Urinary bladder (tissue), 4 donors: ENCODE results near the gene FSIP2. TPM values are rescaled to one million over a fixed set of nuclear protein-coding genes. Genes with fewer than 3 reads are reported as not detected.

Experiments used
- DNase-seq: peaks from one replicate; pipeline ENCODE4 v3.0.0-alpha.2; 2015; ENCODE audit errors: extremely low spot score
- H3K27ac ChIP-seq: one replicate; pipeline ENCODE4 v1.5.1; 2013; ENCODE audit warnings: low read depth, mild to moderate bottlenecking, moderate library complexity
- H3K36me3 ChIP-seq: one replicate; pipeline ENCODE4 v1.6.1; 2013; ENCODE audit warnings: mild to moderate bottlenecking, moderate library complexity; ENCODE audit not compliant: insufficient read depth
- H3K4me1 ChIP-seq: one replicate; pipeline ENCODE4 v1.6.1; 2013; ENCODE audit warnings: mild to moderate bottlenecking, moderate library complexity; ENCODE audit not compliant: insufficient read depth
- H3K4me3 ChIP-seq: one replicate; pipeline ENCODE4 v1.5.1; 2013; ENCODE audit warnings: low read depth, low read length
- WGBS: extraction: QIAGEN DNeasy Blood & Tissue Kit; methylation state at CpG from one replicate; pipeline ENCODE4 v1.1.7; 2013; 5-methylcytosine and 5-hydroxymethylcytosine counted together
- polyA plus RNA-seq: library from polyadenylated mRNA; stranded (reverse); fragments of 200-250 nt; gene quantifications from one replicate; pipeline ENCODE4 v1.2.3, GENCODE V29; 2013
- total RNA-seq: library from RNA; depleted of rRNA; stranded (reverse); fragments of >200 nt; gene quantifications from one replicate; pipeline ENCODE4 v1.2.3, GENCODE V29; 2014
- donor health status: healthy with polysubstance abuse.
- donor health status: healthy.

Gene FSIP2
- total and polyA plus RNA-seq, 2 donors: 0.52 to 13.9 TPM

DNA sequence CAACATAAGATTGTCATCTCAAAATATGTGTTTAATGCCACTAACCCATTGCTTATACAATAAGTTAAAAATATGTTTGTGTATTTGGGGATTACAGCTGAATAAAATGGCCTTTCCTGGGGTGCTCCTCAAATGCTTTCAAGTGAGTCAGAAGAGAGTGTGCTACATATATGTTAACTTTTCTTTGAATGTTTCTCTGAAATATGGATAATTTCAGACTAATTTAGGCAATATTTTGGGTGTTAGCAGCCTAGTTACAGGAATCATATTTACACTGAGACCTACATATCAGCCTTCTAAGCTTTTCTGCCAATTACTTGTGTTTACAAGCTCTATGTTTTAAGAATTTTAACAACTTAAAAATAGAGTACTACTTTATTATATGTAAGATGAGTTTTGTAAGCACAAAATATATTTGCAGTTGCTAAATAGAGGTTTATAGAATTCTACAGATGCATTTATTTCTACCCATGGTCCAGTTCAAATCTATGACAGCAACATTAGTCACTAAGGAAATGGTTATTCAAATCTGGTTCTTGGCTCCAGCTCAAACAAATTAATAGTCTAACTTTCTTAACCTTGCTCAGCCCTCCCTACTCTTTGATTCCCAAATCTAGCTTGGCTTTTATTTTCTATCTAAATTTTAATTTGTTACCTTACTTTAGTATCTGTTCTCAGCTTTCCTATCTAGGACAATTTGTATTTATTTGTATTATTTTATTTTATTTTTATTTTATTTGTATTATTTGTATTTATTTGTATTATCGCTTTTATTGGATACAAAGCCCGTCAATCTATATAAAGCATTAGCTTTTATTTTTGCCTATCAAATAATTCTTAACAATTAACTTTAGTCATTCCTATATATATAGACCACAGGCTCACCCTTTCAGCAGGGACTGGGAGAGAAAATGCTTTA lies 48.9 kb downstream of the FSIP2 start:
- Histone ChIP-seq H3K4me3 (no peak overlapping the region), H3K4me1 (no peaks in the 10 kb centered on the region), H3K36me3 (peaks cover 2% of the 10 kb centered on the region), H3K27ac (no peak overlapping the region)
- DNase-seq: no peak
- 95% methylated on average over 2 of the region's 2 CpGs for WGBS

- Histone ChIP-seq H3K4me1 (no peaks in the 10 kb centered on the region), H3K4me3 (no peak overlapping the region), H3K36me3 (peaks cover 2% of the 10 kb centered on the region), H3K27ac (no peak overlapping the region)
- DNase-seq: no peak
- WGBS: 93% methylated on average over 2 of the region's 2 CpGs
Observed at GRCh38 chr2:185790361-185790760, 51.8 kb downstream of the FSIP2 start.

- DNase-seq: no peak
- Histone ChIP-seq H3K36me3 (no peaks in the 10 kb centered on the region), H3K27ac (no peak overlapping the region), H3K4me3 (no peak overlapping the region), H3K4me1 (no peaks in the 10 kb centered on the region)
- 62% methylated on average over 7 of the region's 7 CpGs for WGBS
Observed at GRCh38 chr2:185793532-185794345, 55.1 kb downstream of the FSIP2 start.

DNA sequence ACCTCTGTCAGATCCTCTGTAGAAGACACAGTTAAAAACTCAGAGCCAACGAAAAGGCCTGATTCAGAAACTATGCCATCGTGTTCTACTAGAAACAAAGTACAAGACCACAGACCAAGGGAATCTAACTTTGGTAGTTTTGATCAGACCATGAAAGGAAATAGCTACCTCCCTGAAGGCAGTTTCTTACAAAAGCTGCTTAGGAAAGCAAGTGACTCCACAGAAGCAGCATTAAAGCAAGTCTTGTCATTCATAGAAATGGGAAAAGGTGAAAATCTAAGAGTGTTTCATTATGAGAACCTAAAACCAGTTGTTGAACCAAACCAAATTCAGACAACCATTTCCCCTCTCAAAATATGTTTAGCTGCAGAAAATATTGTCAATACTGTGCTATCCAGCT lies 58.2 kb downstream of the FSIP2 start:
- H3K4me1 ChIP-seq: no peaks in the 10 kb centered on the region
- 87% methylated on average over 2 of the region's 2 CpGs for WGBS
- no peak overlapping the region for H3K4me3 ChIP-seq
- no peaks in the 10 kb centered on the region for H3K36me3 ChIP-seq
- no peak for DNase-seq
- H3K27ac ChIP-seq: no peak overlapping the region

DNA sequence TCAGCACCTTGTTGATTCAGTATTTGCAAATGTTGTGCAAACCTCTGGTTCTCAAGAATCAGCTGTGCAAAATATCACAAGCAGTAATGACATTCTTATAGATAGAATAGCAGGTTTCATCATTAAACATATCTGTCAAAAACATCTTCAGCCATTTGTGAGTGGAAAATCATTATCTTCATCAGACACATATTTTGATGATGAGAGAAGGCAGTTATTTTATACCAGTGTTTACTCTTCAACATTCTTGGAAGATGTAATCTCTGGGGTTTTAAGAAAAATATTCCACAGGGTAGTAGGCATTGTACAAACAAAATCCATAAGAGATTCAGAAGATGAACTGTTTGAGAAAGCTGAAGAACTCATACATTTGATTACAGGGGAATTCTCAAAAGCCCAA lies 64.3 kb downstream of the FSIP2 start:
- Histone ChIP-seq H3K4me3 (no peak overlapping the region), H3K4me1 (no peaks in the 10 kb centered on the region), H3K36me3 (no peaks in the 10 kb centered on the region), H3K27ac (no peak overlapping the region)
- no peak for DNase-seq

GRCh38 chr2:185806783-185807182 lies 68.2 kb downstream of the FSIP2 start:
- H3K4me1 ChIP-seq: no peaks in the 10 kb centered on the region
- no peaks in the 10 kb centered on the region for H3K36me3 ChIP-seq
- DNase-seq: no peak
- no peak overlapping the region for H3K27ac ChIP-seq
- no peak overlapping the region for H3K4me3 ChIP-seq

GRCh38 chr2:185807351-185807750 lies 68.7 kb downstream of the FSIP2 start:
- H3K27ac ChIP-seq: no peak overlapping the region

GRCh38 chr2:185811580-185811979 lies 73.0 kb downstream of the FSIP2 start:
- no peak overlapping the region for H3K4me3 ChIP-seq
- H3K4me1 ChIP-seq: no peaks in the 10 kb centered on the region
- H3K36me3 ChIP-seq: no peaks in the 10 kb centered on the region
- DNase-seq: no peak
- no peak overlapping the region for H3K27ac ChIP-seq
- 94% methylated on average over 2 of the region's 2 CpGs for WGBS

More at GRCh38 chr2:185807351-185807750, 68.7 kb downstream of the FSIP2 start:
- H3K36me3 ChIP-seq: no peaks in the 10 kb centered on the region
- 88% methylated on average over 1 of the region's 1 CpG for WGBS
- H3K4me1 ChIP-seq: no peaks in the 10 kb centered on the region
- DNase-seq: no peak
- H3K4me3 ChIP-seq: no peak overlapping the region

DNA sequence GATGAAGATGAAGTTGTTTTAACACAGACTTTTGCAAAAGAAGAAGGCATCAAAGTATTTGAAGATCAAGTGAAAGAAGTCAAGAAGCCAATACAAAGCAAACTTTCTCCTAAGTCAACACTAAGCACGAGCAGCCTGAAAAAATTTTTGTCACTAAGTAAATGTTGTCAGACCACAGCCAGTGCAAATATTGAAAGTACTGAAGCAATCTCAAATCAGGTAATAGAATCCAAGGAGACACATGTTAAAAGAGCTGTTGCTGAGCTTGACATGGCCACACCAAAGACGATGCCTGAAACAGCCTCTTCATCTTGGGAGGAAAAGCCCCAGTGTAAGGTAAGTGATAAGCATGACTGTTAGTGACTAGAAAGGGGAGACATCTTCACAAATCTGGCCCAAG lies 75.1 kb downstream of the FSIP2 start:
- 76% methylated on average over 2 of the region's 2 CpGs for WGBS
- no peak for DNase-seq
- H3K27ac ChIP-seq: no peak overlapping the region
- H3K4me3 ChIP-seq: no peak overlapping the region
- no peaks in the 10 kb centered on the region for H3K36me3 ChIP-seq
- no peaks in the 10 kb centered on the region for H3K4me1 ChIP-seq

- H3K27ac ChIP-seq: no peak overlapping the region
- H3K4me3 ChIP-seq: no peak overlapping the region
- DNase-seq: no peak
- H3K36me3 ChIP-seq: no peaks in the 10 kb centered on the region
- H3K4me1 ChIP-seq: no peaks in the 10 kb centered on the region
Observed at GRCh38 chr2:185817991-185818390, 79.4 kb downstream of the FSIP2 start.

DNA sequence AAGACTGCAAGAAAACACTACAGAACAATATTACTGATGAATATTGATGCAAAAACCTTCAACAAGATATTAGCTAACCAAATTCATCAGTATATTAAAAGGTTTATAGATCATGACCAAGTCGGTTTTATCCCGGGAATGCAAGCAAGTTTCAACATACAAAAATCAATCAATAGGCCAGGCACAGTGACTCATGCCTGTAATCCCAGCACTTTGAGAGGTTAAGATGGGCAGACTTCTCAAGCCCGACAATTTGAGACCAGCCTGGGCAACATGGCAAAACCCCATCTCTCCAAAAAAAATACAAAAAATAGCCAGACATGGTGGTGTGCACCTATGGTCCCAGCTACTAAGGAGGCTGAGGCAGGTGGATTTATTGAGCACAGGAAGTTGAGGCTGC lies 82.9 kb downstream of the FSIP2 start:
- 94% methylated on average over 3 of the region's 3 CpGs for WGBS
- no peak for DNase-seq
- Histone ChIP-seq H3K36me3 (no peaks in the 10 kb centered on the region), H3K4me3 (no peak overlapping the region), H3K4me1 (no peaks in the 10 kb centered on the region), H3K27ac (no peak overlapping the region)

GRCh38 chr2:185823773-185824172 lies 85.2 kb downstream of the FSIP2 start:
- WGBS: 94% methylated on average over 2 of the region's 2 CpGs
- Histone ChIP-seq H3K4me1 (no peaks in the 10 kb centered on the region), H3K36me3 (no peaks in the 10 kb centered on the region), H3K27ac (no peak overlapping the region), H3K4me3 (no peak overlapping the region)
- no peak for DNase-seq

GRCh38 chr2:185825557-185825956 lies 87.0 kb downstream of the FSIP2 start:
- H3K4me3 ChIP-seq: no peak overlapping the region
- DNase-seq: no peak
- H3K36me3 ChIP-seq: no peaks in the 10 kb centered on the region
- no peaks in the 10 kb centered on the region for H3K4me1 ChIP-seq
- no peak overlapping the region for H3K27ac ChIP-seq

- 63% methylated on average over 3 of the region's 3 CpGs for WGBS
- no peaks in the 10 kb centered on the region for H3K4me1 ChIP-seq
Observed at GRCh38 chr2:185828326-185828725, 89.7 kb downstream of the FSIP2 start.

More at GRCh38 chr2:185828326-185828725, 89.7 kb downstream of the FSIP2 start:
- H3K36me3 ChIP-seq: no peaks in the 10 kb centered on the region
- no peak overlapping the region for H3K27ac ChIP-seq
- no peak overlapping the region for H3K4me3 ChIP-seq
- no peak for DNase-seq
